Measurements from ENCODE around the gene ZNF629.

ZNF629 gene

GRCh38 chr16:30746638-30747175 is 40.3 kb downstream of the ZNF629 start:
- DNase-seq: no peak

- DNase-seq: no peak
Measured at GRCh38 chr16:30745082-30745481, 41.9 kb downstream of the ZNF629 start.

- no peak for DNase-seq
Measured at GRCh38 chr16:30744183-30744582, 42.8 kb downstream of the ZNF629 start.

GRCh38 chr16:30743716-30744115 is 43.3 kb downstream of the ZNF629 start:
- no peak for DNase-seq

- peak; percentile 13 for DNase-seq
Measured at GRCh38 chr16:30741461-30741914, 45.5 kb downstream of the ZNF629 start.

GRCh38 chr16:30740364-30741251 is 46.4 kb downstream of the ZNF629 start:
- no peak for DNase-seq

- DNase-seq: no peak
Measured at GRCh38 chr16:30738984-30739951, 47.7 kb downstream of the ZNF629 start.

- DNase-seq: no peak
Measured at GRCh38 chr16:30737794-30738648, 49.0 kb downstream of the ZNF629 start.

GRCh38 chr16:30736995-30737793 is 49.8 kb downstream of the ZNF629 start:
- no peak for DNase-seq

GRCh38 chr16:30731411-30731810 is 55.6 kb downstream of the ZNF629 start:
- no peak for DNase-seq

- DNase-seq: no peak
Measured at GRCh38 chr16:30728899-30729672, 57.9 kb downstream of the ZNF629 start.

Measured in NCI-H82 (cell line).